HCT116 (cell line): ENCODE data around the gene GCN1. TPM values are rescaled to one million over a fixed set of nuclear protein-coding genes. Genes with fewer than 3 reads are reported as not detected.
A peak's percentile ranks its signal among the peaks of the same experiment; 100 is the strongest.

Source experiments
- ATAC-seq: fragments of 200-7000 bp; cut with Tn5 transposase; 2 replicates; pipeline ENCODE4 v1.9.1; 2020; ENCODE audit warnings: mild to moderate bottlenecking, moderate library complexity
- BruUV-seq: library from RNA; stranded (reverse); fragments of 400-500 nt; replicated peaks from 2 replicates; lab custom pipeline; 2021; lab: Mats Ljungman, UMichigan
- CTCF ChIA-PET: fragments of 300-600 bp; sonication (Branson Sonifier 250); formaldehyde crosslinking; loops from one replicate; lab custom pipeline; 2021; ENCODE audit warnings: antibody characterized with exemption; lab: Charles Lee
- POLR2A ChIA-PET: fragments of 300-600, 350-600 bp; sonication (Branson Sonifier 250); formaldehyde crosslinking; loops from one replicate; lab custom pipeline; 2021; ENCODE audit warnings: antibody characterized with exemption; lab: Charles Lee
- RAD21 ChIA-PET, 2 experiments: fragments of 300-600 bp; sonication (Branson Sonifier 250); formaldehyde crosslinking; loops; one replicate each; lab custom pipeline; 2023; ENCODE audit warnings: low total read pairs in 2 of 2; ENCODE audit not compliant: uncharacterized antibody in 2 of 2, unreplicated experiment in 2 of 2, low non-redundant PET in 1 of 2; lab: Charles Lee
- DNase-seq: peaks from one replicate; pipeline ENCODE4 v3.0.0-alpha.2; 2010; ENCODE audit warnings: low read depth, low spot score
- H2AFZ ChIP-seq: fragments of 200-600 bp; shearing (Covaris generic), sonication (generic); 2 replicates; pipeline ENCODE4 v1.6.1; 2017; ENCODE audit warnings: low read depth, mixed run types, mixed read lengths, antibody characterized with exemption, low read length; ENCODE audit not compliant: poor library complexity, severe bottlenecking
- H3K27ac ChIP-seq: 2 replicates; pipeline ENCODE4 v1.5.1; 2012; ENCODE audit warnings: low read depth, low read length
- H3K27me3 ChIP-seq: fragments of 200-600 bp; sonication (generic); 2 replicates; pipeline ENCODE4 v1.6.1; 2016; ENCODE audit warnings: mixed run types, low read length, mixed read lengths; ENCODE audit not compliant: insufficient read depth
- H3K36me3 ChIP-seq, 2 experiments: fragments of 200-500 bp in 1 of 2; fragments of 200-600 bp in 1 of 2; sonication (Bioruptor generic) in 1 of 2; sonication (generic) in 1 of 2; 2 replicates each; pipeline versions ENCODE4 v1.5.1 to v1.6.1; 2014 to 2016; ENCODE audit warnings: low read length in 2 of 2, inconsistent platforms in 1 of 2, mixed read lengths in 1 of 2, mixed run types in 1 of 2; ENCODE audit not compliant: insufficient read depth in 2 of 2, control insufficient read depth in 1 of 2
- H3K4me1 ChIP-seq, 2 experiments: fragments of 200-600 bp in 1 of 2; sonication (generic) in 1 of 2; 2 replicates each; pipeline versions ENCODE4 v1.5.1 to v1.6.1; 2012 to 2017; ENCODE audit warnings: low read length in 2 of 2, inconsistent platforms in 1 of 2, mild to moderate bottlenecking in 1 of 2, mixed read lengths in 1 of 2, mixed run types in 1 of 2, moderate library complexity in 1 of 2; ENCODE audit not compliant: insufficient read depth in 2 of 2, control insufficient read depth in 1 of 2
- H3K4me2 ChIP-seq: fragments of 200-600 bp; sonication (generic); 2 replicates; pipeline ENCODE4 v1.6.1; 2017; ENCODE audit warnings: mixed run types, low read length, mixed read lengths
- H3K4me3 ChIP-seq, 2 experiments: fragments of 200-600 bp in 1 of 2; sonication (generic) in 1 of 2; replicated peaks in 1 of 2; 2 replicates each; pipeline ENCODE4 v1.5.1; 2011 to 2016; ENCODE audit warnings: low read length in 2 of 2, control low read depth in 1 of 2, low read depth in 1 of 2, mild to moderate bottlenecking in 1 of 2, mixed read lengths in 1 of 2, mixed run types in 1 of 2
- H3K79me2 ChIP-seq: fragments of 200-600 bp; sonication (generic); 2 replicates; pipeline ENCODE4 v1.6.1; 2017; ENCODE audit warnings: mild to moderate bottlenecking, mixed run types, low read length, moderate library complexity, mixed read lengths; ENCODE audit not compliant: insufficient read depth
- H3K9ac ChIP-seq: fragments of 200-600 bp; sonication (generic); 2 replicates; pipeline ENCODE4 v1.6.1; 2016; ENCODE audit warnings: low read length, mixed read lengths
- H3K9me2 ChIP-seq: fragments of 200-600 bp; sonication (generic), shearing (Covaris generic); 2 replicates; pipeline ENCODE4 v1.6.1; 2017; ENCODE audit warnings: mixed run types, mild to moderate bottlenecking, moderate library complexity; ENCODE audit not compliant: insufficient read depth
- H3K9me3 ChIP-seq, 2 experiments: fragments of 200-500 bp in 1 of 2; fragments of 200-600 bp in 1 of 2; sonication (Bioruptor generic) in 1 of 2; sonication (generic) in 1 of 2; 2 replicates each; pipeline ENCODE4 v1.6.1; 2014 to 2017; ENCODE audit warnings: low read length in 2 of 2, mixed read lengths in 2 of 2, inconsistent platforms in 1 of 2, low read depth in 1 of 2, mild to moderate bottlenecking in 1 of 2, mixed run types in 1 of 2, moderate library complexity in 1 of 2; ENCODE audit not compliant: control insufficient read depth in 1 of 2, insufficient read depth in 1 of 2
- H4K20me1 ChIP-seq: fragments of 200-600 bp; sonication (generic), shearing (Covaris generic); 2 replicates; pipeline ENCODE4 v1.6.1; 2017; ENCODE audit warnings: mixed run types, mild to moderate bottlenecking, moderate library complexity; ENCODE audit not compliant: insufficient read depth
- CTCF ChIP-seq, 3 experiments: fragments of 200-600 bp in 1 of 3; sonication (generic) in 1 of 3; IDR thresholded peaks in 2 of 3; conservative IDR thresholded peaks in 1 of 3; 2 replicates each; pipeline ENCODE4 v1.5.1; 2012 to 2017; ENCODE audit warnings: low read depth in 2 of 3, low read length in 2 of 3, antibody characterized with exemption in 1 of 3, borderline replicate concordance in 1 of 3, control low read depth in 1 of 3, mild to moderate bottlenecking in 1 of 3, mixed read lengths in 1 of 3, mixed run types in 1 of 3, moderate library complexity in 1 of 3; ENCODE audit not compliant: insufficient read depth in 1 of 3
- EGR1 ChIP-seq: IDR thresholded peaks from 2 replicates; pipeline ENCODE4 v1.6.1; 2012; ENCODE audit warnings: low read depth
- intact Hi-C: fragments of 100-400 bp; cut with micrococcal nuclease; formaldehyde crosslinking; loops from 2 replicates; pipeline ENCODE4 v1.10.0; 2022
- total RNA-seq: library from RNA; stranded (reverse); gene quantifications from one replicate; pipeline ENCODE4 v1.2.1, GENCODE V29; 2021; ENCODE audit not compliant: unreplicated experiment

The GCN1 gene
- total RNA-seq, 1 experiment from 2014 or later = 184 TPM

GRCh38 chr12:120235369-120236323 is 41.1 kb upstream of the GCN1 start:
- TF ChIP-seq CTCF (IDR thresholded peaks at IDR 0.05 in 2 of 3, conservative IDR thresholded peaks at IDR 0.05 in 1 of 3; ENCODE audit: borderline replicate concordance in 1 of 3, insufficient read depth in 1 of 3, low read depth in 2 of 3, low read length in 2 of 3) (peak in 2 of 3 experiments; percentile 46 to 51; a peak in 4 of 6 replicates), EGR1 (no peak)
- POLR2A ChIA-PET = interaction anchor here (1.0 to 6.9 kb wide), 11 partner anchors 9 to 56 kb away, joined by 3 to 46 read pairs (median 6); partner anchors contain the start of genes RNU4-1, RNU4-2 and RPLP0
- peak overlapping the region; percentile 95 for H3K4me2 ChIP-seq
- H3K36me3 ChIP-seq = no peaks in the 10 kb centered on the region
- H3K4me1 ChIP-seq = peaks cover 91 to 99% of the 10 kb centered on the region in 2 experiments
- intact Hi-C loops = loop anchor here (10.0 kb wide), 1 partner anchor 199 kb away; the partner anchor contains the start of gene COX6A1
- ATAC-seq (no peak), DNase-seq (no peak)
- H3K79me2 ChIP-seq = peaks cover 95% of the 10 kb centered on the region
- BruUV-seq = no TSS peak
- RAD21 ChIA-PET = interaction anchor here (0.9 to 2.1 kb wide), 3 partner anchors 27 to 30 kb away, joined by 3 to 14 read pairs (median 3); partner anchors contain the start of gene PXN (in 2 of the 2)
- peak overlapping the region; percentile 43 for H3K9ac ChIP-seq
- H3K27me3 ChIP-seq = no peaks in the 10 kb centered on the region
- peak overlapping the region; percentile 100 for H3K27ac ChIP-seq
- CTCF ChIA-PET = interaction anchor here (0.8 to 2.8 kb wide), 13 partner anchors 8 to 42 kb away, joined by 3 to 21 read pairs (median 5); partner anchors contain the start of genes PXN and RPLP0
- H4K20me1 ChIP-seq = no peaks in the 10 kb centered on the region; the same call in 1 of the 2 replicates
- H3K9me2 ChIP-seq = no peaks in the 10 kb centered on the region
- no peak overlapping the region for H2AFZ ChIP-seq
- 0 out of 4 replicates have a peak overlapping the region, but pooled peaks of 1 of the 2 experiments have one; percentile 11 for H3K4me3 ChIP-seq
- no peaks in the 10 kb centered on the region for H3K9me3 ChIP-seq
